Measurements from ENCODE around the gene ERCC8. TPM values are rescaled to one million over a fixed set of nuclear protein-coding genes. Genes with fewer than 3 reads are reported as not detected.

Gene ERCC8
- polyA plus RNA-seq, 4 donors = 2.9 to 9.5 (median 5.9) TPM

DNA sequence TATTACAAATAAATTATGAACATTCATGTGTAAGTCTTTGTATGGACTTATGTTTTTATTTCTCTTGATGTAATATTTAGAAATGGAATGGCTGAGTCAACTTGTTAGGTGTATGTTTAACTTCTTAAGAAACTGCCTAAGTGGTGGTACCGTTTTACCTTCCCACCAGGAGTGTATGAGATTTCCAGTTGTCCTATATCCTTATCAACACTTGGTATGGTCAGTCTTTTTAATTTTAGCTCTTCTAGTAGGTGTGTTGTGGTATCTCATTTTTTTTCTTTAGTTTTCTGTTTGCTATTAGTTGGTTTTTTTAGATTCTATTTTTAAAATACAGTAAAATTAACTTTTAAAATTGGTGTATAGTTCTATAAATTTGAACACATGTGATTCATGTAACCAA is 3.9 kb upstream of the ERCC8 start:
- 96 to 100% (median 96%) methylated on average over 1 of the region's 1 CpG for WGBS, 3 donors
- H3K27me3 ChIP-seq (ENCODE audit: control insufficient read depth in 3 of 3, insufficient read depth in 3 of 3, low read length in 3 of 3) = no peaks in the 10 kb centered on the region
- no peak overlapping the region for H3K27ac ChIP-seq (ENCODE audit: low read depth in 1 of 3, low read length in 2 of 3)
- no peak for DNase-seq
- no peaks in the 10 kb centered on the region for H3K36me3 ChIP-seq (ENCODE audit: control insufficient read depth in 3 of 3, insufficient read depth in 2 of 3, low read depth in 1 of 3, low read length in 3 of 3)
- H3K9me3 ChIP-seq (ENCODE audit: control insufficient read depth in 2 of 2, insufficient read depth in 1 of 2, low read depth in 1 of 2, low read length in 1 of 2) = no peaks in the 10 kb centered on the region
- no peak overlapping the region for H3K4me3 ChIP-seq (ENCODE audit: low read depth in 1 of 3, low read length in 3 of 3)
- no peak for FAIRE-seq
- peaks cover 0 to 3% (median 0%) of the 10 kb centered on the region in 3 donors for H3K4me1 ChIP-seq (ENCODE audit: control insufficient read depth in 3 of 3, insufficient read depth in 2 of 3, low read depth in 1 of 3, low read length in 2 of 3)

DNA sequence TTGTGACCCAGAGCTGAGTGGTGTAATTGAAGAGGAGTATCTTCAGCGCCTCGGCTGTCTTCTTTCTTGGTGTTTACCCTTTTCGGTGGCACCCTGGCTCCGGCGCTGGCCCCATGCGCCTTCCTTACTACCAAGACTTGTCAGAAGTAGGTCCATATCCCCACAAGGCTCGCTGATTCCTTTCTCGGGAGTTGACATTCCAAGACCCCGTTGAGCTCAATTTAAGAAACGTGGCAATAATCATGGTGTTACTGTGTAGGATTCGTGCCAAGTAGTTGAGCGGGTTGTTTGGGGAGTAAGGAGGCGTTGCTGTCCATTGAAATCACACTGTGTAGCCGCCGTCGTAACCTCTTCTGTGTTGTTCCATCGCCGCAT is 930 bp upstream of the ERCC8 start:
- FAIRE-seq = no peak
- DNase-seq = peak; percentile 48 to 74
- Histone ChIP-seq H3K27me3 (ENCODE audit: control insufficient read depth in 3 of 3, insufficient read depth in 3 of 3, low read length in 3 of 3) (no peaks in the 10 kb centered on the region), H3K27ac (ENCODE audit: low read depth in 1 of 3, low read length in 2 of 3) (peak overlapping the region; percentile 49 to 88 (median 88)), H3K4me1 (ENCODE audit: control insufficient read depth in 3 of 3, insufficient read depth in 2 of 3, low read depth in 1 of 3, low read length in 2 of 3) (peaks cover 0 to 3% (median 0%) of the 10 kb centered on the region in 3 donors), H3K9me3 (ENCODE audit: control insufficient read depth in 2 of 2, insufficient read depth in 1 of 2, low read depth in 1 of 2, low read length in 1 of 2) (no peaks in the 10 kb centered on the region), H3K4me3 (ENCODE audit: low read depth in 1 of 3, low read length in 3 of 3) (peak overlapping the region; percentile 48 to 90 (median 82)), H3K36me3 (ENCODE audit: control insufficient read depth in 3 of 3, insufficient read depth in 2 of 3, low read depth in 1 of 3, low read length in 3 of 3) (no peaks in the 10 kb centered on the region)
- 0 to 2% (median 1%) methylated on average over 18 of the region's 18 CpGs for WGBS, 3 donors

DNA sequence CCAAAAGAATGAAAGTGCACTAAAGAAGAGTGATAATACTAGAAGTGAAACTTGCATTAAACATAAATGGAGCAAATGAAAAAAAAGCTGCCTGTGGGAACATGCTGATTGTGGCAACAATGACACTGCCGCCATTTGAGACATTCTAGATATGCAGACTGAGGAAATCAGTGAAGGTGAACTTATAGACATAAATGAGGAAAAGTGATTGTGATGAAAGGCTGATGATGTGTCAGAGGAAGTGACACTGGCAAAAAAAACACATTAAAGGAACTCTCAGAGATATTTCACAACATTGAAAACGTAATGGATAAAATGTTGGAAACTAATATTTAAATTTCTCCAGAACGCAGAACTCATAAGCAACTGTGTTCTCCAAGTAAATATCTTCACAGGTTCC is 1.2 kb downstream of the ERCC8 start:
- DNase-seq (no peak), FAIRE-seq (no peak)
- no peak overlapping the region for H3K4me3 ChIP-seq (ENCODE audit: low read depth in 1 of 3, low read length in 3 of 3)

DNA sequence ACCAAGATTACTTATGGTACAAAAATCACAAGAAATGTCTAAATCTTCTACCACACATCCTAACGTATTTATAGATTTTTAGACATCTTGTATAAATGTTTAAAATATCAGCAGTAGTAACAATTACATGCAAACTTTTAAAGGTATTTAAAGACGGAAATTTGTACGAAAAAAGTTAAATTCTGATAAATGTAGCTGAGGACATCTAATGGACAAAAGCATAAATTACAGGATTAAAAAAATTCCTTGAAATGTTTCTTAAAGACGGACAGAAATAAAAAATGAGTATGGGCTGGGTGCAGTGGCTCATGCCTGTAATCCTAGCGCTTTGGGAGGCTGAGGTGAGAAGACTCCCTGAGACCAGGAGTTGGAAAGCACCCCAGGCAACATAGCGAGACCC is 15.8 kb downstream of the ERCC8 start:
- WGBS, 3 donors = 62 to 85% (median 71%) methylated on average over 6 of the region's 6 CpGs

More for the DNA sequence above, 1.2 kb downstream of the ERCC8 start:
- Histone ChIP-seq H3K9me3 (ENCODE audit: control insufficient read depth in 2 of 2, insufficient read depth in 1 of 2, low read depth in 1 of 2, low read length in 1 of 2) (no peaks in the 10 kb centered on the region), H3K36me3 (ENCODE audit: control insufficient read depth in 3 of 3, insufficient read depth in 2 of 3, low read depth in 1 of 3, low read length in 3 of 3) (peaks cover 0 to 3% (median 0%) of the 10 kb centered on the region in 3 donors), H3K27ac (ENCODE audit: low read depth in 1 of 3, low read length in 2 of 3) (no peak overlapping the region), H3K4me1 (ENCODE audit: control insufficient read depth in 3 of 3, insufficient read depth in 2 of 3, low read depth in 1 of 3, low read length in 2 of 3) (peaks cover 0 to 3% (median 0%) of the 10 kb centered on the region in 3 donors), H3K27me3 (ENCODE audit: control insufficient read depth in 3 of 3, insufficient read depth in 3 of 3, low read length in 3 of 3) (no peaks in the 10 kb centered on the region)
- WGBS, 3 donors = 62 to 76% (median 72%) methylated on average over 3 of the region's 3 CpGs

DNA sequence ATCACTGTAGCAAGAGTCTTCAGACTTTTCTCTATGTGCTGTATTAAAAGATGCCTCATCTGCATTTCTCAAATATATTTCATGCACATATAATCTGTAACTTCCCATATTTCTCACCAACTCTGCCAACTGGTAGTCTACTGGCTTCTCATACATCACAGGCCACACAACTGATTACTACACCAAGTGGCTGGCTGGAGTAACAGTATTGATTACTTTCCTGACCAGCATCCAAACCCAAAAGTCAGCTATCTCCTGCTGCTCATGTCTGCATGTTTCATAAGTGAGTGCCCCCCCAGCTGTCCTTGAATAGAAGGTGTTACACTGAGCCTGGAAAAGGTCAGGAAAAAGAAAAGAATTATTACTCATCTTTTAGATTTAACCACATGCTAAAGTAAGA is 17.4 kb downstream of the ERCC8 start:
- Histone ChIP-seq H3K9me3 (ENCODE audit: control insufficient read depth in 2 of 2, insufficient read depth in 1 of 2, low read depth in 1 of 2, low read length in 1 of 2) (no peaks in the 10 kb centered on the region), H3K36me3 (ENCODE audit: control insufficient read depth in 3 of 3, insufficient read depth in 2 of 3, low read depth in 1 of 3, low read length in 3 of 3) (peaks cover 0 to 5% (median 5%) of the 10 kb centered on the region in 3 donors), H3K4me3 (ENCODE audit: low read depth in 1 of 3, low read length in 3 of 3) (no peak overlapping the region), H3K27ac (ENCODE audit: low read depth in 1 of 3, low read length in 2 of 3) (no peak overlapping the region), H3K4me1 (ENCODE audit: control insufficient read depth in 3 of 3, insufficient read depth in 2 of 3, low read depth in 1 of 3, low read length in 2 of 3) (no peaks in the 10 kb centered on the region), H3K27me3 (ENCODE audit: control insufficient read depth in 3 of 3, insufficient read depth in 3 of 3, low read length in 3 of 3) (no peaks in the 10 kb centered on the region)
- DNase-seq = no peak
- FAIRE-seq = no peak

More for the DNA sequence above, 15.8 kb downstream of the ERCC8 start:
- peak; percentile 81 for FAIRE-seq
- no peaks in the 10 kb centered on the region for H3K4me1 ChIP-seq (ENCODE audit: control insufficient read depth in 3 of 3, insufficient read depth in 2 of 3, low read depth in 1 of 3, low read length in 2 of 3)
- peaks cover 0 to 5% (median 5%) of the 10 kb centered on the region in 3 donors for H3K36me3 ChIP-seq (ENCODE audit: control insufficient read depth in 3 of 3, insufficient read depth in 2 of 3, low read depth in 1 of 3, low read length in 3 of 3)
- no peak overlapping the region for H3K27ac ChIP-seq (ENCODE audit: low read depth in 1 of 3, low read length in 2 of 3)
- H3K9me3 ChIP-seq (ENCODE audit: control insufficient read depth in 2 of 2, insufficient read depth in 1 of 2, low read depth in 1 of 2, low read length in 1 of 2) = no peaks in the 10 kb centered on the region
- no peak for DNase-seq
- H3K4me3 ChIP-seq (ENCODE audit: low read depth in 1 of 3, low read length in 3 of 3) = no peak overlapping the region
- no peaks in the 10 kb centered on the region for H3K27me3 ChIP-seq (ENCODE audit: control insufficient read depth in 3 of 3, insufficient read depth in 3 of 3, low read length in 3 of 3)

DNA sequence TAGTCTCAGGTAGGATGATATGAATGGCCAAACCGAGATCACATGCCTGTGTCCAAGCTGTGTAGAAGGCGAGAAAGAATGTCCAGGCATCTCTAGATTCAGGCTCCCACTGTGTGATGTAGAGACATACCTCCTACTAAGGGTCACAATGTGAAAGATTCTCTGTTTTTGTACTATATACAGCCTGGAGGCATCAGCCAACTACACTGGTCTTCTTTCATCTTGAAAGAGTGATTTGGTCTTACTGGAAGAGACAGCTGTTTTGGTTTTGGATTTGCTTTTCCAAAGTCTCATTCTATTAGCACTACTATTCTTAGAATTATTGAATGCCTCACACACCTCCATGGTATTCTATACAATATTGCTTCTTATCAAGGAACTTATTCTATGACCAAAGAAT is 26.4 kb downstream of the ERCC8 start:
- Histone ChIP-seq H3K4me3 (ENCODE audit: low read depth in 1 of 3, low read length in 3 of 3) (no peak overlapping the region), H3K27ac (ENCODE audit: low read depth in 1 of 3, low read length in 2 of 3) (no peak overlapping the region), H3K4me1 (ENCODE audit: control insufficient read depth in 3 of 3, insufficient read depth in 2 of 3, low read depth in 1 of 3, low read length in 2 of 3) (no peaks in the 10 kb centered on the region), H3K27me3 (ENCODE audit: control insufficient read depth in 3 of 3, insufficient read depth in 3 of 3, low read length in 3 of 3) (no peaks in the 10 kb centered on the region), H3K9me3 (ENCODE audit: control insufficient read depth in 2 of 2, insufficient read depth in 1 of 2, low read depth in 1 of 2, low read length in 1 of 2) (no peaks in the 10 kb centered on the region), H3K36me3 (ENCODE audit: control insufficient read depth in 3 of 3, insufficient read depth in 2 of 3, low read depth in 1 of 3, low read length in 3 of 3) (peaks cover 0 to 3% (median 2%) of the 10 kb centered on the region in 3 donors)
- DNase-seq (no peak), FAIRE-seq (no peak)
- 98% methylated on average over 2 of the region's 2 CpGs for WGBS, 3 donors

DNA sequence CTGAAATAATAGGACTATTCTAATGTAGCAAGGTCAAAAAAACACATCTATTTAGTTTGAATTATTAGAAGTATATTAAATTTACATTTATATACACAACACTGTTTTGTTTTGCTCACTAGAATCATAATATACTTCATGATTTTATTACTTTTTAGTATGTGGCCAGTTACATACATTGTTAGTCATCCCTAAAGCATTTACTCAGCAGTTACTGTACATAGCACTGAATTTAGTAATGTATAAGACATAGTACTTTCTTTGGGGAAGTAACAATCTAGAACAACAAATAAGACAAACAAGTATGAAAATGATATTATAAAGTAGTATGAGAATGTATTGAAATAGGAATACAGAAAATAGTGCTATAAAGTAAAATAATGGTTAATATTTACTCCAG is 28.2 kb downstream of the ERCC8 start:
- DNase-seq (no peak), FAIRE-seq (no peak)
- no peaks in the 10 kb centered on the region for H3K9me3 ChIP-seq (ENCODE audit: control insufficient read depth in 2 of 2, insufficient read depth in 1 of 2, low read depth in 1 of 2, low read length in 1 of 2)
- H3K27ac ChIP-seq (ENCODE audit: low read depth in 1 of 3, low read length in 2 of 3) = no peak overlapping the region
- no peak overlapping the region for H3K4me3 ChIP-seq (ENCODE audit: low read depth in 1 of 3, low read length in 3 of 3)
- H3K27me3 ChIP-seq (ENCODE audit: control insufficient read depth in 3 of 3, insufficient read depth in 3 of 3, low read length in 3 of 3) = no peaks in the 10 kb centered on the region
- H3K36me3 ChIP-seq (ENCODE audit: control insufficient read depth in 3 of 3, insufficient read depth in 2 of 3, low read depth in 1 of 3, low read length in 3 of 3) = peaks cover 0 to 3% (median 2%) of the 10 kb centered on the region in 3 donors
- H3K4me1 ChIP-seq (ENCODE audit: control insufficient read depth in 3 of 3, insufficient read depth in 2 of 3, low read depth in 1 of 3, low read length in 2 of 3) = no peaks in the 10 kb centered on the region

DNA sequence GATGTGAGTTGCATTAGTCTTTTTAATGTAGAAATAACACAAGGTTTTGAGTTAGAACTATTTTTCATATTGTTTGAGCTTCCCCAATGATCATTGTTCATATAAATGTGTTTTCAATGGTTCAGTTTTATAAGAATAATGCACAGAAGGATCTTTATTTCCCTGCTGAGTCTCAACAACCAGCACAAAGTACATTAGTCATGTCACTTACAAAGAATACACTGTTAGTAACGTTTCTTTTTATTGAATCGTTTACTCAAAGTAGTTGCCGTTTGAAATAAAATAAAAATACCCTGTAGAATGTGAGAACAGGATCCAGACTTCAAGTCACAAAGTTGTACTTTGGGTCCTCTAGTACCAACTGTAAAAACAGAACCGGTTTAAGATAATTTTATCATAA is 41.5 kb downstream of the ERCC8 start:
- DNase-seq (no peak), FAIRE-seq (no peak)
- no peak overlapping the region for H3K4me3 ChIP-seq (ENCODE audit: low read depth in 1 of 3, low read length in 3 of 3)
- H3K27me3 ChIP-seq (ENCODE audit: control insufficient read depth in 3 of 3, insufficient read depth in 3 of 3, low read length in 3 of 3) = no peaks in the 10 kb centered on the region
- no peak overlapping the region for H3K27ac ChIP-seq (ENCODE audit: low read depth in 1 of 3, low read length in 2 of 3)
- no peaks in the 10 kb centered on the region for H3K9me3 ChIP-seq (ENCODE audit: control insufficient read depth in 2 of 2, insufficient read depth in 1 of 2, low read depth in 1 of 2, low read length in 1 of 2)
- no peaks in the 10 kb centered on the region for H3K4me1 ChIP-seq (ENCODE audit: control insufficient read depth in 3 of 3, insufficient read depth in 2 of 3, low read depth in 1 of 3, low read length in 2 of 3)
- H3K36me3 ChIP-seq (ENCODE audit: control insufficient read depth in 3 of 3, insufficient read depth in 2 of 3, low read depth in 1 of 3, low read length in 3 of 3) = no peaks in the 10 kb centered on the region
- 73 to 79% (median 74%) methylated on average over 4 of the region's 4 CpGs for WGBS, 3 donors

DNA sequence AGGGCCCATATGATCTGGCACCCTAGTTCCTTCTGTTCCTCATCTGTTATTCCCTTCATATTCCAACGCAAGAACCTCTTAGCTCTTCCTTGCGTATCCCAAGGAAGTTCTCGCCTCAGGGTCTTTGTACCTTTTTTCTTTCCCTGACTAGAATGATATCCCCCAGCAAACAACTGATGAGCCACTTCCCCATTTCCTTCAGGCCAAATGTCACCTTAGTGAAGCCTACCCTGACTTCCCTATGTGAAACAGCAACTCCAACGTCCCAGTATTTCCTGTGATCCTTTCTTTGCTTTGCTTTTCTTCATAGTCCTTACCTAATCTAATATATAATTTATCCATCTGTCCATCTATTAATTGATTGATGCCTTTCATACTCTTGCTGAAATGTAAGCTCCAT is 47.9 kb downstream of the ERCC8 start:
- Histone ChIP-seq H3K27ac (ENCODE audit: low read depth in 1 of 3, low read length in 2 of 3) (no peak overlapping the region), H3K4me3 (ENCODE audit: low read depth in 1 of 3, low read length in 3 of 3) (no peak overlapping the region), H3K4me1 (ENCODE audit: control insufficient read depth in 3 of 3, insufficient read depth in 2 of 3, low read depth in 1 of 3, low read length in 2 of 3) (no peaks in the 10 kb centered on the region), H3K27me3 (ENCODE audit: control insufficient read depth in 3 of 3, insufficient read depth in 3 of 3, low read length in 3 of 3) (no peaks in the 10 kb centered on the region), H3K36me3 (ENCODE audit: control insufficient read depth in 3 of 3, insufficient read depth in 2 of 3, low read depth in 1 of 3, low read length in 3 of 3) (peaks cover 3 to 19% (median 4%) of the 10 kb centered on the region in 3 donors), H3K9me3 (ENCODE audit: control insufficient read depth in 2 of 2, insufficient read depth in 1 of 2, low read depth in 1 of 2, low read length in 1 of 2) (no peaks in the 10 kb centered on the region)
- 91 to 99% (median 92%) methylated on average over 4 of the region's 4 CpGs for WGBS, 3 donors
- FAIRE-seq = no peak
- DNase-seq = no peak

All from small intestine (tissue), 7 donors.